IMR-90 (cell line): ENCODE data around the gene PEX7. TPM values are rescaled to one million over a fixed set of nuclear protein-coding genes. Genes with fewer than 3 reads are reported as not detected.

Experiments
- ATAC-seq: fragments of 200-7000 bp; cut with Tn5 transposase; 2 replicates; pipeline ENCODE4 v1.9.1; 2020; ENCODE audit warnings: low read depth, mild to moderate bottlenecking, moderate library complexity
- BruUV-seq: library from RNA; stranded (reverse); fragments of 400-500 nt; replicated peaks from 2 replicates; lab custom pipeline; 2021; lab: Mats Ljungman, UMichigan
- CTCF ChIA-PET: fragments of 300-600 bp; formaldehyde crosslinking; extraction: SDS; loops from one replicate; lab custom pipeline; 2021; ENCODE audit warnings: antibody characterized with exemption; lab: Yijun Ruan, JAX
- POLR2A ChIA-PET: fragments of 300-600 bp; sonication (Branson Sonifier 250); formaldehyde crosslinking; loops from one replicate; lab custom pipeline; 2022; ENCODE audit warnings: antibody characterized with exemption; ENCODE audit not compliant: unreplicated experiment; lab: Charles Lee
- DNase-seq: peaks from one replicate; pipeline ENCODE4 v3.0.0; 2013
- H2AFZ ChIP-seq: replicated peaks from 2 replicates; pipeline ENCODE3; 2013; ENCODE audit warnings: low read length, mild to moderate bottlenecking; ENCODE audit not compliant: poor library complexity
- H2AK5ac ChIP-seq: 2 replicates; pipeline ENCODE4 v1.6.1; 2013; ENCODE audit warnings: low read depth, low read length, inconsistent platforms
- H2AK9ac ChIP-seq: replicated peaks from 2 replicates; pipeline ENCODE3; 2013; ENCODE audit warnings: mild to moderate bottlenecking, low read depth, low read length, moderate library complexity; ENCODE audit not compliant: poor library complexity
- H2BK120ac ChIP-seq: 2 replicates; pipeline ENCODE4 v1.6.1; 2013; ENCODE audit warnings: low read depth, low read length, inconsistent platforms
- H2BK15ac ChIP-seq: 3 replicates; pipeline ENCODE4 v1.6.1; 2013; ENCODE audit warnings: low read depth, low read length, inconsistent platforms
- H2BK20ac ChIP-seq: 2 replicates; pipeline ENCODE4 v1.6.1; 2013; ENCODE audit warnings: low read depth, mild to moderate bottlenecking, inconsistent platforms, low read length, moderate library complexity
- H2BK5ac ChIP-seq: 2 replicates; pipeline ENCODE4 v1.6.1; 2013; ENCODE audit warnings: mild to moderate bottlenecking, low read depth, low read length, inconsistent platforms; ENCODE audit not compliant: poor library complexity, severe bottlenecking
- H3K14ac ChIP-seq: replicated peaks from 2 replicates; pipeline ENCODE4 v1.6.1; 2013; ENCODE audit warnings: low read depth, low read length, inconsistent platforms
- H3K18ac ChIP-seq: 2 replicates; pipeline ENCODE4 v1.6.1; 2013; ENCODE audit warnings: low read depth, low read length, control low read depth
- H3K23ac ChIP-seq: 2 replicates; pipeline ENCODE4 v1.6.1; 2013; ENCODE audit warnings: low read depth, low read length, inconsistent platforms
- H3K27ac ChIP-seq: 2 replicates; pipeline ENCODE4 v1.5.1; 2013; ENCODE audit warnings: mild to moderate bottlenecking, control low read depth, low read length; ENCODE audit not compliant: insufficient read depth
- H3K27me3 ChIP-seq: 2 replicates; pipeline ENCODE4 v1.6.1; 2013; ENCODE audit warnings: low read length; ENCODE audit not compliant: control insufficient read depth, insufficient read depth
- H3K36me3 ChIP-seq: 2 replicates; pipeline ENCODE4 v1.6.1; 2013; ENCODE audit warnings: low read length, mixed read lengths; ENCODE audit not compliant: control insufficient read depth, insufficient read depth
- H3K4ac ChIP-seq: 2 replicates; pipeline ENCODE4 v1.6.1; 2013; ENCODE audit warnings: low read depth, low read length, inconsistent platforms
- H3K4me1 ChIP-seq: 2 replicates; pipeline ENCODE4 v1.6.1; 2013; ENCODE audit warnings: low read length, mixed read lengths; ENCODE audit not compliant: control insufficient read depth, insufficient read depth
- H3K4me2 ChIP-seq: 2 replicates; pipeline ENCODE4 v1.6.1; 2013; ENCODE audit warnings: low read depth, mild to moderate bottlenecking, control low read depth, low read length, moderate library complexity
- H3K4me3 ChIP-seq: 2 replicates; pipeline ENCODE4 v1.5.1; 2013; ENCODE audit warnings: low read depth, mild to moderate bottlenecking, control low read depth, low read length, moderate library complexity; ENCODE audit not compliant: insufficient read depth
- H3K56ac ChIP-seq: 2 replicates; pipeline ENCODE4 v1.6.1; 2013; ENCODE audit warnings: low read length, inconsistent platforms; ENCODE audit not compliant: insufficient read depth; ENCODE audit errors: extremely low read depth
- H3K79me1 ChIP-seq, 2 experiments: 2 replicates each; pipeline ENCODE4 v1.6.1; 2013; ENCODE audit warnings: low read length in 2 of 2, inconsistent platforms in 1 of 2, low read depth in 1 of 2
- H3K9ac ChIP-seq: 2 replicates; pipeline ENCODE4 v1.6.1; 2013; ENCODE audit warnings: low read depth, low read length, control low read depth
- H3K9me1 ChIP-seq: 2 replicates; pipeline ENCODE4 v1.6.1; 2013; ENCODE audit warnings: low read length, inconsistent platforms; ENCODE audit not compliant: insufficient read depth
- H3K9me3 ChIP-seq: 2 replicates; pipeline ENCODE4 v1.6.1; 2013; ENCODE audit warnings: low read length; ENCODE audit not compliant: control insufficient read depth, insufficient read depth
- H4K20me1 ChIP-seq: 2 replicates; pipeline ENCODE4 v1.6.1; 2013; ENCODE audit warnings: low read length, inconsistent platforms; ENCODE audit not compliant: insufficient read depth
- H4K5ac ChIP-seq: 2 replicates; pipeline ENCODE4 v1.6.1; 2013; ENCODE audit warnings: mild to moderate bottlenecking, low read depth, low read length, control low read depth
- H4K8ac ChIP-seq, 2 experiments: 2 replicates each; pipeline ENCODE4 v1.6.1; 2013; ENCODE audit warnings: low read depth in 2 of 2, low read length in 2 of 2, control low read depth in 1 of 2, inconsistent platforms in 1 of 2
- H4K91ac ChIP-seq: 2 replicates; pipeline ENCODE4 v1.6.1; 2013; ENCODE audit warnings: low read depth, low read length, inconsistent platforms; ENCODE audit not compliant: insufficient read depth
- BHLHE40 ChIP-seq: fragments of 150-350 bp; IDR thresholded peaks from 2 replicates; pipeline ENCODE4 v1.6.1; 2016; ENCODE audit warnings: mild to moderate bottlenecking, low read depth, low read length
- CEBPB ChIP-seq: IDR thresholded peaks from 2 replicates; pipeline ENCODE4 v1.6.1; 2012; ENCODE audit warnings: low read depth, low read length, improper control_type of control experiment
- CHD1 ChIP-seq: IDR thresholded peaks from 2 replicates; pipeline ENCODE4 v1.6.1; 2012; ENCODE audit warnings: low read depth, low read length, improper control_type of control experiment
- FOS ChIP-seq: fragments of 150-350 bp; IDR thresholded peaks from 2 replicates; pipeline ENCODE4 v1.6.1; 2016; ENCODE audit warnings: low read depth, low read length
- MAFK ChIP-seq: IDR thresholded peaks from 2 replicates; pipeline ENCODE4 v1.6.1; 2012; ENCODE audit warnings: low read depth, low read length, improper control_type of control experiment
- MAZ ChIP-seq: IDR thresholded peaks from 2 replicates; pipeline ENCODE4 v1.6.1; 2012; ENCODE audit warnings: low read depth, mild to moderate bottlenecking, low read length, improper control_type of control experiment, moderate library complexity, borderline replicate concordance
- MXI1 ChIP-seq: IDR thresholded peaks from 2 replicates; pipeline ENCODE4 v1.6.1; 2012; ENCODE audit warnings: low read depth, mild to moderate bottlenecking, low read length, moderate library complexity, borderline replicate concordance
- NFE2L2 ChIP-seq: fragments of 150-350 bp; IDR thresholded peaks from 2 replicates; pipeline ENCODE4 v1.6.1; 2016; ENCODE audit warnings: low read depth, mild to moderate bottlenecking, low read length
- POLR2A ChIP-seq: IDR thresholded peaks from 2 replicates; pipeline ENCODE4 v1.6.1; 2012; ENCODE audit warnings: mild to moderate bottlenecking, low read depth, low read length
- RAD21 ChIP-seq: IDR thresholded peaks from 2 replicates; pipeline ENCODE4 v1.6.1; 2012; ENCODE audit warnings: low read length, improper control_type of control experiment
- RCOR1 ChIP-seq: IDR thresholded peaks from 2 replicates; pipeline ENCODE4 v1.6.1; 2012; ENCODE audit warnings: mild to moderate bottlenecking, low read length, improper control_type of control experiment; ENCODE audit not compliant: insufficient replicate concordance
- RFX5 ChIP-seq: IDR thresholded peaks from 2 replicates; pipeline ENCODE4 v1.8.0; 2012; ENCODE audit warnings: low read depth, mild to moderate bottlenecking, low read length, moderate library complexity
- SMC3 ChIP-seq: fragments of 150-350 bp; IDR thresholded peaks from 2 replicates; pipeline ENCODE4 v1.6.1; 2016; ENCODE audit warnings: low read depth, mild to moderate bottlenecking, antibody characterized with exemption, low read length, moderate library complexity
- WGBS, 2 experiments: methylation state at CpG; one replicate each; pipeline versions ENCODE4 v1.1.5 to v1.1.7; 2013; ENCODE audit warnings: missing lambda C conversion rate in 2 of 2; ENCODE audit not compliant: insufficient read length in 1 of 2; ENCODE audit errors: extremely low coverage in 2 of 2; 5-methylcytosine and 5-hydroxymethylcytosine counted together
- dilution Hi-C: fragments of 300-500 bp; cut with HindIII; formaldehyde crosslinking; loops from one replicate; pipeline ENCODE4 v1.14.3; 2018; ENCODE audit warnings: low sequenced_read_pairs; ENCODE audit not compliant: unreplicated experiment
- in situ Hi-C: fragments of 300-500 bp; cut with MboI; formaldehyde crosslinking; loops from 3 replicates; pipeline ENCODE4 v1.14.3; 2019; ENCODE audit warnings: low sequenced_read_pairs, inconsistent platforms, mixed read lengths
- intact Hi-C: fragments of 100-400 bp; cut with micrococcal nuclease; formaldehyde crosslinking; loops from 2 replicates; pipeline ENCODE4 v1.10.0; 2022
- polyA plus RNA-seq, 3 experiments: library from polyadenylated mRNA; depleted of rRNA; stranded (reverse); fragments of >200 nt; gene quantifications; 2 replicates each; pipeline ENCODE4 v1.2.3, GENCODE V29; 2012; ENCODE audit warnings: low replicate concordance in 1 of 3
- total RNA-seq: library from RNA; depleted of rRNA; stranded (reverse); fragments of >200 nt; gene quantifications from 2 replicates; pipeline ENCODE4 v1.2.3, GENCODE V29; 2012
- TF ChIP-seq, protein P1 (sequence below): conservative IDR thresholded peaks from 2 replicates; pipeline ENCODE4 v1.5.1; 2012; ENCODE audit warnings: mild to moderate bottlenecking, low read depth, low read length, improper control_type of control experiment
- TF ChIP-seq, protein P2 (sequence below): fragments of 150-350 bp; IDR thresholded peaks from 2 replicates; pipeline ENCODE4 v1.6.1; 2017; ENCODE audit warnings: mild to moderate bottlenecking, antibody characterized with exemption, low read length, low read depth
- TF ChIP-seq, protein P3 (sequence below): fragments of 150-350 bp; IDR thresholded peaks from 2 replicates; pipeline ENCODE4 v1.6.1; 2016; ENCODE audit warnings: low read depth, mild to moderate bottlenecking, low read length, moderate library complexity, borderline replicate concordance

The PEX7 gene
- total and polyA plus RNA-seq, 2 of the 4 experiments (the other 2 are of a cell fraction), result 5.4 to 7.0 TPM

DNA sequence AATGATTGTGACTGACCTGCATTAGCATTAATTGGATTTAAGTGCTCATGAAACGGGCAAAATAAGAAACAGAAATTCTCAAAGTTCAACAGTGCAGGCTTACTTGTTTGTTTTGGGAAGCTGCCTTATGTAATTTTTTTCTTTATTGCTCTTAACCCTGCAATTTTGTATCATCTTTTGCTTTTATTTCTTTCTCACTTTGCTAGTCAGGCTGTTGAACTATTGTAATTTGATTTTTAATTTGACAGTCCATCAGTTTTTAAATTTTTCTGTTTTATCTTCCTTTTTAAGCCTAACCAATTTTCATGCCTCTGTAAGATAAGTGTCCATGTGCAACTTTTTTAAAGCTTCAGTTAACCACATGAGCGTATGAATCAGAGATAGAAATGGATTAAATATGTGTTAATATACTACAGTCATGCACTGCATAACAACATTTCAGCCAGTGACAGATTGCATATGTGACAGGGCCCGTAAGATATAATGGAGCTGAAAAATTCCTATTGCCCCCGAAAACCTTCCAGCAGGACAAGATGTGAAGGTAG is 44.6 kb downstream of the PEX7 start:
- Histone ChIP-seq H2BK5ac (no peak overlapping the region), H3K18ac (no peak overlapping the region), H2BK20ac (no peak overlapping the region), H3K23ac (no peak overlapping the region), H3K9me3 (no peaks in the 10 kb centered on the region), H3K4ac (no peak overlapping the region), H4K91ac (no peak overlapping the region), H2AK5ac (no peak overlapping the region), H3K56ac (no peak overlapping the region), H3K36me3 (no peaks in the 10 kb centered on the region), H3K9ac (no peak overlapping the region), H3K14ac (no peak overlapping the region), H3K4me2 (no peak overlapping the region), H4K5ac (no peak overlapping the region), H2AK9ac (no peak overlapping the region), H2BK120ac (no peak overlapping the region), H4K8ac (no peak overlapping the region), H3K79me1 (peaks cover 2 to 3% of the 10 kb centered on the region in 2 experiments; a peak in 1 of 4 replicates), H2AFZ (no peak overlapping the region), H3K4me3 (no peak overlapping the region), H3K27me3 (no peaks in the 10 kb centered on the region), H4K20me1 (no peaks in the 10 kb centered on the region), H3K4me1 (no peaks in the 10 kb centered on the region), H3K9me1 (peaks cover 2% of the 10 kb centered on the region; the same call in 1 of the 2 replicates), H2BK15ac (no peak overlapping the region), H3K27ac (no peak overlapping the region)
- TF ChIP-seq MAFK, result no peak
- TF ChIP-seq FOS, result no peak
- no peak for TF ChIP-seq RFX5
- no peak for TF ChIP-seq CHD1
- TF ChIP-seq, protein P1, sequence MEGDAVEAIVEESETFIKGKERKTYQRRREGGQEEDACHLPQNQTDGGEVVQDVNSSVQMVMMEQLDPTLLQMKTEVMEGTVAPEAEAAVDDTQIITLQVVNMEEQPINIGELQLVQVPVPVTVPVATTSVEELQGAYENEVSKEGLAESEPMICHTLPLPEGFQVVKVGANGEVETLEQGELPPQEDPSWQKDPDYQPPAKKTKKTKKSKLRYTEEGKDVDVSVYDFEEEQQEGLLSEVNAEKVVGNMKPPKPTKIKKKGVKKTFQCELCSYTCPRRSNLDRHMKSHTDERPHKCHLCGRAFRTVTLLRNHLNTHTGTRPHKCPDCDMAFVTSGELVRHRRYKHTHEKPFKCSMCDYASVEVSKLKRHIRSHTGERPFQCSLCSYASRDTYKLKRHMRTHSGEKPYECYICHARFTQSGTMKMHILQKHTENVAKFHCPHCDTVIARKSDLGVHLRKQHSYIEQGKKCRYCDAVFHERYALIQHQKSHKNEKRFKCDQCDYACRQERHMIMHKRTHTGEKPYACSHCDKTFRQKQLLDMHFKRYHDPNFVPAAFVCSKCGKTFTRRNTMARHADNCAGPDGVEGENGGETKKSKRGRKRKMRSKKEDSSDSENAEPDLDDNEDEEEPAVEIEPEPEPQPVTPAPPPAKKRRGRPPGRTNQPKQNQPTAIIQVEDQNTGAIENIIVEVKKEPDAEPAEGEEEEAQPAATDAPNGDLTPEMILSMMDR, result no peak
- no peak for TF ChIP-seq MAZ
- TF ChIP-seq MXI1, result no peak
- no peak for TF ChIP-seq NFE2L2
- no peak for TF ChIP-seq CEBPB
- TF ChIP-seq BHLHE40, result no peak
- TF ChIP-seq, protein P2, sequence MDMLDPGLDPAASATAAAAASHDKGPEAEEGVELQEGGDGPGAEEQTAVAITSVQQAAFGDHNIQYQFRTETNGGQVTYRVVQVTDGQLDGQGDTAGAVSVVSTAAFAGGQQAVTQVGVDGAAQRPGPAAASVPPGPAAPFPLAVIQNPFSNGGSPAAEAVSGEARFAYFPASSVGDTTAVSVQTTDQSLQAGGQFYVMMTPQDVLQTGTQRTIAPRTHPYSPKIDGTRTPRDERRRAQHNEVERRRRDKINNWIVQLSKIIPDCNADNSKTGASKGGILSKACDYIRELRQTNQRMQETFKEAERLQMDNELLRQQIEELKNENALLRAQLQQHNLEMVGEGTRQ, result no peak
- TF ChIP-seq SMC3, result no peak
- TF ChIP-seq RAD21, result no peak
- TF ChIP-seq, protein P3, sequence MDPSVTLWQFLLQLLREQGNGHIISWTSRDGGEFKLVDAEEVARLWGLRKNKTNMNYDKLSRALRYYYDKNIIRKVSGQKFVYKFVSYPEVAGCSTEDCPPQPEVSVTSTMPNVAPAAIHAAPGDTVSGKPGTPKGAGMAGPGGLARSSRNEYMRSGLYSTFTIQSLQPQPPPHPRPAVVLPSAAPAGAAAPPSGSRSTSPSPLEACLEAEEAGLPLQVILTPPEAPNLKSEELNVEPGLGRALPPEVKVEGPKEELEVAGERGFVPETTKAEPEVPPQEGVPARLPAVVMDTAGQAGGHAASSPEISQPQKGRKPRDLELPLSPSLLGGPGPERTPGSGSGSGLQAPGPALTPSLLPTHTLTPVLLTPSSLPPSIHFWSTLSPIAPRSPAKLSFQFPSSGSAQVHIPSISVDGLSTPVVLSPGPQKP, result no peak
- no peak for TF ChIP-seq POLR2A
- TF ChIP-seq RCOR1, result no peak
- ChIA-PET POLR2A (interaction anchor here (0.6 kb wide), 1 partner anchor 49 kb away, joined by 3 read pairs; no protein-coding TSS in a partner anchor), CTCF (interaction anchor here (0.6 kb wide), 1 partner anchor 56 kb away, joined by 3 read pairs; no protein-coding TSS in a partner anchor)
- BruUV-seq, result no TSS peak
- no CpG with 5 or more reads among the region's 4 CpGs for WGBS, 2 experiments
- dilution Hi-C loops, result no loop called here
- in situ Hi-C loops, result no loop called here
- intact Hi-C loops, result no loop called here
- peak; percentile 59 for ATAC-seq
- peak; percentile 48 for DNase-seq
